K562 (cell line): ENCODE measurements around the gene TECPR2.

Experiments
- CEBPB ChIP-seq: fragments of 450-650 bp; IDR thresholded peaks from 2 replicates; pipeline ENCODE4 v1.6.1; 2016; ENCODE audit warnings: missing genetic modification characterization, missing compliant biosample characterization
- HDAC6 ChIP-seq: IDR thresholded peaks from 2 replicates; pipeline ENCODE4 v1.6.1; 2012; ENCODE audit warnings: low read depth, mild to moderate bottlenecking, control low read depth, inconsistent platforms, low read length, moderate library complexity
- JUND ChIP-seq, 2 experiments: IDR thresholded peaks; 2 replicates in 1 of 2; 3 replicates in 1 of 2; pipeline ENCODE4 v1.6.1; 2011; ENCODE audit warnings: borderline replicate concordance in 2 of 2, low read depth in 2 of 2, low read length in 2 of 2, improper control_type of control experiment in 1 of 2, missing biosample characterization in 1 of 2, missing genetic modification characterization in 1 of 2, missing genetic modification reagents in 1 of 2
- NBN ChIP-seq: fragments of 450-650 bp; IDR thresholded peaks from 2 replicates; pipeline ENCODE4 v1.6.1; 2016; ENCODE audit warnings: low read depth, mild to moderate bottlenecking
- RAD21 ChIP-seq, 2 experiments: fragments of 250-450 bp in 1 of 2; fragments of 450-650 bp in 1 of 2; sonication (Bioruptor Pico) in 1 of 2; formaldehyde crosslinking in 1 of 2; IDR thresholded peaks in 1 of 2; conservative IDR thresholded peaks in 1 of 2; 2 replicates each; pipeline versions ENCODE4 v1.4.0 to v1.8.0; 2020 to 2022; ENCODE audit warnings: mild to moderate bottlenecking in 2 of 2, moderate library complexity in 1 of 2
- RBBP5 ChIP-seq: fragments of 200-600 bp; sonication (generic); IDR thresholded peaks from 2 replicates; pipeline ENCODE4 v1.6.1; 2012; ENCODE audit warnings: borderline replicate concordance, mild to moderate bottlenecking, low read length, control low read depth, inconsistent platforms; ENCODE audit not compliant: insufficient read depth, poor library complexity, severe bottlenecking
- SP2 ChIP-seq: IDR thresholded peaks from 2 replicates; pipeline ENCODE4 v1.6.1; 2011; ENCODE audit warnings: mild to moderate bottlenecking, low read depth, low read length, moderate library complexity; ENCODE audit not compliant: poor library complexity, severe bottlenecking; ENCODE audit errors: extremely low read depth
- TBP ChIP-seq: optimal IDR thresholded peaks from 2 replicates; pipeline ENCODE3; 2011; ENCODE audit warnings: low read depth, low read length, improper control_type of control experiment
- ZBTB8A ChIP-seq: fragments of 450-650 bp; IDR thresholded peaks from 2 replicates; pipeline ENCODE4 v1.6.1; 2018; ENCODE audit warnings: mild to moderate bottlenecking, moderate library complexity; ENCODE audit not compliant: partially characterized antibody
- TF ChIP-seq, protein P1 (sequence below): fragments of 200-600 bp; sonication (generic); IDR thresholded peaks from one replicate; pipeline ENCODE4 v1.6.1; 2012; ENCODE audit warnings: mild to moderate bottlenecking, low read depth, low read length, inconsistent platforms

DNA sequence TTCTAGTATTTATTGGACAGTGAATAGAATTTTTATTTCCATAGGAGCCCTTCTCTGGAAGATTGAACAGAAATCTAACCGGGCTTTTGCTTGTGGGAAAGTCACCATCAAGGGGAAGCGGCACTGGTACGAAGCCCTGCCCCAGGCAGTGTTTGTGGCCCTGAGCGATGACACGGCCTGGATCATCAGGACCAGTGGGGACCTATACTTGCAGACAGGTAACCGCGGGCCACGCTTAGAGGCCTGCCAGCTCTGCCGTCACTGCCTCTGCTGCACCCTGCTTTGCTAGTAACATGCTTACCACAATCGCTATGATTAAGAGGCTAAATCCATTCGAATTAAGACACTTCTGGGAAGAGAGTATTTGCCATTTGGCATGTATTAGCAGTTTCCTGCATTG is 77.7 kb downstream of the TECPR2 start:
- TF ChIP-seq TBP (no peak), RAD21 (CRISPR knock-in tag; conservative IDR thresholded peaks at IDR 0.05 in 1 of 2, IDR thresholded peaks at IDR 0.05 in 1 of 2) (no peak), CEBPB (no peak), SP2 (no peak), NBN (no peak), HDAC6 (no peak), ZBTB8A (no peak), RBBP5 (no peak), JUND (IDR thresholded peaks at IDR 0.05; ENCODE audit: borderline replicate concordance, low read depth, low read length) (no peak), JUND (tag; IDR thresholded peaks at IDR 0.05; ENCODE audit: borderline replicate concordance, low read depth, low read length) (no peak)
- TF ChIP-seq, protein P1, sequence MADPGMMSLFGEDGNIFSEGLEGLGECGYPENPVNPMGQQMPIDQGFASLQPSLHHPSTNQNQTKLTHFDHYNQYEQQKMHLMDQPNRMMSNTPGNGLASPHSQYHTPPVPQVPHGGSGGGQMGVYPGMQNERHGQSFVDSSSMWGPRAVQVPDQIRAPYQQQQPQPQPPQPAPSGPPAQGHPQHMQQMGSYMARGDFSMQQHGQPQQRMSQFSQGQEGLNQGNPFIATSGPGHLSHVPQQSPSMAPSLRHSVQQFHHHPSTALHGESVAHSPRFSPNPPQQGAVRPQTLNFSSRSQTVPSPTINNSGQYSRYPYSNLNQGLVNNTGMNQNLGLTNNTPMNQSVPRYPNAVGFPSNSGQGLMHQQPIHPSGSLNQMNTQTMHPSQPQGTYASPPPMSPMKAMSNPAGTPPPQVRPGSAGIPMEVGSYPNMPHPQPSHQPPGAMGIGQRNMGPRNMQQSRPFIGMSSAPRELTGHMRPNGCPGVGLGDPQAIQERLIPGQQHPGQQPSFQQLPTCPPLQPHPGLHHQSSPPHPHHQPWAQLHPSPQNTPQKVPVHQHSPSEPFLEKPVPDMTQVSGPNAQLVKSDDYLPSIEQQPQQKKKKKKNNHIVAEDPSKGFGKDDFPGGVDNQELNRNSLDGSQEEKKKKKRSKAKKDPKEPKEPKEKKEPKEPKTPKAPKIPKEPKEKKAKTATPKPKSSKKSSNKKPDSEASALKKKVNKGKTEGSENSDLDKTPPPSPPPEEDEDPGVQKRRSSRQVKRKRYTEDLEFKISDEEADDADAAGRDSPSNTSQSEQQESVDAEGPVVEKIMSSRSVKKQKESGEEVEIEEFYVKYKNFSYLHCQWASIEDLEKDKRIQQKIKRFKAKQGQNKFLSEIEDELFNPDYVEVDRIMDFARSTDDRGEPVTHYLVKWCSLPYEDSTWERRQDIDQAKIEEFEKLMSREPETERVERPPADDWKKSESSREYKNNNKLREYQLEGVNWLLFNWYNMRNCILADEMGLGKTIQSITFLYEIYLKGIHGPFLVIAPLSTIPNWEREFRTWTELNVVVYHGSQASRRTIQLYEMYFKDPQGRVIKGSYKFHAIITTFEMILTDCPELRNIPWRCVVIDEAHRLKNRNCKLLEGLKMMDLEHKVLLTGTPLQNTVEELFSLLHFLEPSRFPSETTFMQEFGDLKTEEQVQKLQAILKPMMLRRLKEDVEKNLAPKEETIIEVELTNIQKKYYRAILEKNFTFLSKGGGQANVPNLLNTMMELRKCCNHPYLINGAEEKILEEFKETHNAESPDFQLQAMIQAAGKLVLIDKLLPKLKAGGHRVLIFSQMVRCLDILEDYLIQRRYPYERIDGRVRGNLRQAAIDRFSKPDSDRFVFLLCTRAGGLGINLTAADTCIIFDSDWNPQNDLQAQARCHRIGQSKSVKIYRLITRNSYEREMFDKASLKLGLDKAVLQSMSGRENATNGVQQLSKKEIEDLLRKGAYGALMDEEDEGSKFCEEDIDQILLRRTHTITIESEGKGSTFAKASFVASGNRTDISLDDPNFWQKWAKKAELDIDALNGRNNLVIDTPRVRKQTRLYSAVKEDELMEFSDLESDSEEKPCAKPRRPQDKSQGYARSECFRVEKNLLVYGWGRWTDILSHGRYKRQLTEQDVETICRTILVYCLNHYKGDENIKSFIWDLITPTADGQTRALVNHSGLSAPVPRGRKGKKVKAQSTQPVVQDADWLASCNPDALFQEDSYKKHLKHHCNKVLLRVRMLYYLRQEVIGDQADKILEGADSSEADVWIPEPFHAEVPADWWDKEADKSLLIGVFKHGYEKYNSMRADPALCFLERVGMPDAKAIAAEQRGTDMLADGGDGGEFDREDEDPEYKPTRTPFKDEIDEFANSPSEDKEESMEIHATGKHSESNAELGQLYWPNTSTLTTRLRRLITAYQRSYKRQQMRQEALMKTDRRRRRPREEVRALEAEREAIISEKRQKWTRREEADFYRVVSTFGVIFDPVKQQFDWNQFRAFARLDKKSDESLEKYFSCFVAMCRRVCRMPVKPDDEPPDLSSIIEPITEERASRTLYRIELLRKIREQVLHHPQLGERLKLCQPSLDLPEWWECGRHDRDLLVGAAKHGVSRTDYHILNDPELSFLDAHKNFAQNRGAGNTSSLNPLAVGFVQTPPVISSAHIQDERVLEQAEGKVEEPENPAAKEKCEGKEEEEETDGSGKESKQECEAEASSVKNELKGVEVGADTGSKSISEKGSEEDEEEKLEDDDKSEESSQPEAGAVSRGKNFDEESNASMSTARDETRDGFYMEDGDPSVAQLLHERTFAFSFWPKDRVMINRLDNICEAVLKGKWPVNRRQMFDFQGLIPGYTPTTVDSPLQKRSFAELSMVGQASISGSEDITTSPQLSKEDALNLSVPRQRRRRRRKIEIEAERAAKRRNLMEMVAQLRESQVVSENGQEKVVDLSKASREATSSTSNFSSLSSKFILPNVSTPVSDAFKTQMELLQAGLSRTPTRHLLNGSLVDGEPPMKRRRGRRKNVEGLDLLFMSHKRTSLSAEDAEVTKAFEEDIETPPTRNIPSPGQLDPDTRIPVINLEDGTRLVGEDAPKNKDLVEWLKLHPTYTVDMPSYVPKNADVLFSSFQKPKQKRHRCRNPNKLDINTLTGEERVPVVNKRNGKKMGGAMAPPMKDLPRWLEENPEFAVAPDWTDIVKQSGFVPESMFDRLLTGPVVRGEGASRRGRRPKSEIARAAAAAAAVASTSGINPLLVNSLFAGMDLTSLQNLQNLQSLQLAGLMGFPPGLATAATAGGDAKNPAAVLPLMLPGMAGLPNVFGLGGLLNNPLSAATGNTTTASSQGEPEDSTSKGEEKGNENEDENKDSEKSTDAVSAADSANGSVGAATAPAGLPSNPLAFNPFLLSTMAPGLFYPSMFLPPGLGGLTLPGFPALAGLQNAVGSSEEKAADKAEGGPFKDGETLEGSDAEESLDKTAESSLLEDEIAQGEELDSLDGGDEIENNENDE: no peak
